Measurements from ENCODE around the gene CAMK2N2.

CAMK2N2 gene

GRCh38 chr3:184290331-184290730 lies 29.0 kb upstream of the CAMK2N2 start:
- DNase-seq (ENCODE audit: low read depth): no peak
- H3K4me3 ChIP-seq (ENCODE audit: low read depth, low read length): no peak overlapping the region
- TF ChIP-seq CTCF (IDR thresholded peaks at IDR 0.05; ENCODE audit: insufficient read depth, low read depth, low read length, missing control alignments): no peak

GRCh38 chr3:184289426-184289938 lies 28.1 kb upstream of the CAMK2N2 start:
- DNase-seq (ENCODE audit: low read depth): peak; percentile 60
- TF ChIP-seq CTCF (IDR thresholded peaks at IDR 0.05; ENCODE audit: insufficient read depth, low read depth, low read length, missing control alignments): peak; percentile 73
- no peak overlapping the region for H3K4me3 ChIP-seq (ENCODE audit: low read depth, low read length)

- H3K4me3 ChIP-seq (ENCODE audit: low read depth, low read length): no peak overlapping the region
- DNase-seq (ENCODE audit: low read depth): peak; percentile 22
- peak; percentile 31 for TF ChIP-seq CTCF (IDR thresholded peaks at IDR 0.05; ENCODE audit: insufficient read depth, low read depth, low read length, missing control alignments)
Observed at GRCh38 chr3:184284696-184285095, 23.3 kb upstream of the CAMK2N2 start.

GRCh38 chr3:184283681-184284080 lies 22.3 kb upstream of the CAMK2N2 start:
- no peak for DNase-seq (ENCODE audit: low read depth)
- H3K4me3 ChIP-seq (ENCODE audit: low read depth, low read length): no peak overlapping the region
- no peak for TF ChIP-seq CTCF (IDR thresholded peaks at IDR 0.05; ENCODE audit: insufficient read depth, low read depth, low read length, missing control alignments)

GRCh38 chr3:184282941-184283340 lies 21.6 kb upstream of the CAMK2N2 start:
- H3K4me3 ChIP-seq (ENCODE audit: low read depth, low read length): no peak overlapping the region
- DNase-seq (ENCODE audit: low read depth): no peak
- no peak for TF ChIP-seq CTCF (IDR thresholded peaks at IDR 0.05; ENCODE audit: insufficient read depth, low read depth, low read length, missing control alignments)

- DNase-seq (ENCODE audit: low read depth): no peak
- TF ChIP-seq CTCF (IDR thresholded peaks at IDR 0.05; ENCODE audit: insufficient read depth, low read depth, low read length, missing control alignments): no peak
- no peak overlapping the region for H3K4me3 ChIP-seq (ENCODE audit: low read depth, low read length)
Observed at GRCh38 chr3:184277366-184277765, 16.0 kb upstream of the CAMK2N2 start.
